HG02870 (cell line): ENCODE data around the gene AQP10.
"Not testable (repeated sequence)": the region's sequence is repeated elsewhere in the genome, so short reads cannot be mapped to it uniquely, and the experiment has no call there.

Experiments
- ATAC-seq: cut with Tn5 transposase; IDR thresholded peaks from one replicate; pipeline ENCODE4 v1.9.1; 2021; ENCODE audit warnings: mild to moderate bottlenecking, moderate library complexity; ENCODE audit not compliant: unreplicated experiment

AQP10 gene

DNA sequence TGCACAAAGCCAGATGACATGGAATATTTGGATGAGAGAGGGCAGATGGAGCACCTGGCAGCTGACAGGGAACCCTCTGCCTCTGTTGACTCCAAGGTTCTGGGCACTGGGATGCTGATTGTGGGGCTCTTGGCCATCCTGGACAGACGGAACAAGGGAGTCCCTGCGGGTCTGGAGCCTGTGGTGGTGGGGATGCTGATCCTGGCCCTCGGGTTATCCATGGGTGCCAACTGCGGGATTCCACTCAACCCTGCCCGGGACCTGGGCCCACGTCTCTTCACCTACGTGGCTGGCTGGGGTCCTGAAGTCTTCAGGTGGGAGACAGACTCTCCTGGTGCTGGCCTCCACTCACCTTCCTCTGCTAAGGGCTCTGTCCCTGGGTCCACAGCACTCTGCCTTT, 2.6 kb downstream of the AQP10 start:
- no peak for ATAC-seq

DNA sequence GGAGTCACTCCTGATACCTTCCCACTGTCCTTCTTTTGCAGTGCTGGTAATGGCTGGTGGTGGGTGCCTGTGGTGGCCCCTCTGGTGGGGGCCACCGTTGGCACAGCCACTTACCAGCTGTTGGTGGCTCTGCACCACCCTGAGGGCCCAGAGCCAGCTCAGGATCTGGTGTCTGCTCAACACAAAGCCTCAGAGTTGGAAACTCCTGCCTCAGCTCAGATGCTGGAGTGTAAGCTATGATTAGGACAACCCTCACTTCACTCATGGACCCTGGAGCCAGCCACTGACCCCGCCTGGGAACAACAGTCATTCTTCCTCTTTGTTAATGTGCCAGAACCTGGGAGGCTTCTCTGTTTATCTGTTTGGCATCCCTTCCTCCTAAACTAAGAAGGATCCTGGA, 3.3 kb downstream of the AQP10 start:
- no peak for ATAC-seq

DNA sequence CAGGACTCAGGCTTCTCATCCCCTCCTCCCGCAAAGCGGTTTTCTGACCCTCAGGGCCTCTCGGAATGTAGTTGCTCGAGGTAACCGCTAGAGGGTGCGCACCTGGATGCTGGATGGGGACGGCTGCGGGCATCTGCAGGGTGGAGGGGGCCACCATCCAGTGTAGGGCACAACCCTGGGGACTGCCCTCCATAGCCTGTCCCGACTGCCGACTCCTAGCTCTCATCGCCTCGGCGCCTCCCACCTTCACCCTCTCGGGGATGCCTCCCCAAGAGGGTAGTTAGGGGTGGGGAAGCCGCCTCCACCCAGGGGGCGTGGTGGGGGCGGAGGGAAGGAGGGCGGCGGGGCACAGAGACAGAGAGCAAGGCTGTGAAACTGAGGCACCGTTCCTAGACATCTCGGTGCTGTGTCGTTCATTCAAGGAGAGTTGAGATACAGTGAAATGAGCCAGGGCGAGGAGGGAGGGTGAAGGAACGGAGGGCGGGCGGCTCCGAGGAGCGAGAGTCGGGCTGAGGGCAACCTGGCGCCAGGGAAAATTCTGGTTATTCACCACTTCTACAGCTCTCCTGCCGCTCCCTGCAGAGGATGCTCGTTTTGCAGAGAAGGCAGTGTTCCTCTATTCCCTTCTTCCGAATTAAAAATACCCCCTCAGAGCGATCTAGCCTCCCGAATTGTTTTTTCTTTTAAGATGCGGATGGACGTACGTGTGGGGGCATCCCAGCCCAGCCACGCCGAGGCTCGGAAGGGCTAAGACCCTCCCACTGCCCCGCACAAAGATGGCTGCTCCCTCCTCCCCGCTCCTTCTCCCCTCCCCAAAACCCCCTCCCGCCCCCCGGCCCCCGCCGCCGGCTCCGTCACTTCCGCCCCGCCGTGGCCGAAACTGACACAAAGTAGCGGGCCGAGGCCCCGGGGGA, 4.0 kb downstream of the AQP10 start, which contains the start of gene ATP8B2:
Gene ATP8B2, plus strand, starts transcription at position 857 of the 914 bp plus-strand sequence. CDS start 2,617 bp downstream, outside the sequence.
- ATAC-seq = no peak

DNA sequence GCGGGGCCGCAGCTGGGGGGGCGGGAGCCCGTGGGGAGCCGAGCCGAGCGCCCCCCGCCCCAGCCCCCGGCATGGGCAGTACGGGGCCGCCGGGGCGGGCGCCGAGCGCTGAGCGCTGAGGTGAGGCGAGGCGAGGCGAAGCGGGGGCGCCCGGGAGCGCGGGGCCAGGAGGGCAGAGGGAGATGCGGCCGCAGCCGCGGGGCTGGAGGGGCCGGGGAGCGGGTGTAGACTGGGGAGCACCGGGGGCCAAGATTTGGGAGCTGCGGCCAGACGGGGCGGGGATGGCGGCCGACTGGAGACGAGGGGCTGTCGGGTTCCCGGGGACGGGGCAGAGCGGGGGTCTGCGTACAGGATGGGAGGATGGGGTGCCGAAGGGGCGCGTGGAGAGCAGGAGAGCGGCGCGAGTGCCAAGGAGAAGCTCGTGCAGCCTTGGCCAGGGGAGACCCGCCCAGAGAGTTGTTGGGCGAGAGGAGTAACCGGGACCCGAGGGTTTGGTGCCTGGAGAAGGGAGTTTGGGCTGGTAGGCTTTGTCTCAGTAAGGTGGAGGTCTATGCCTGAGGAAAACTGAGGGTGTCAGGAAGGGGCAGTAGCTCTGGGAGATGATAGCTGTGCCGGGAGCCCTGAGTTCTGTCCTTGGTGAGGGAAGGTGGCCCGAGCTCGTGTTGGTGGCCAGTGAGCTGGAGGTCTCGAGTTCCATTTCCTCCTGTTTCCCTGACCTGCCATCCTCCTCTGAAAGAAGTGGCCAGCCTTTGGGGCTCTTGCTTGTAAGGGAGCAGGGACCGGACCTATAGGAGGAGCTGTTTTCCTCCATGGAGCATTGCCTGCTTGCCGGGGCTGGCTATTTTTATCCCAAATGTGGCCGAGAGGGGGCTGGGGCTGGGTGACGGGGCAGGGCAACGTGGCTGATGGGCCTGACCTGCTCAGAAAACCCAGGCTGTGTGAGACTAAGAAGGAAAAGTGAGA, 5.0 kb downstream of the AQP10 start:
- no peak for ATAC-seq

DNA sequence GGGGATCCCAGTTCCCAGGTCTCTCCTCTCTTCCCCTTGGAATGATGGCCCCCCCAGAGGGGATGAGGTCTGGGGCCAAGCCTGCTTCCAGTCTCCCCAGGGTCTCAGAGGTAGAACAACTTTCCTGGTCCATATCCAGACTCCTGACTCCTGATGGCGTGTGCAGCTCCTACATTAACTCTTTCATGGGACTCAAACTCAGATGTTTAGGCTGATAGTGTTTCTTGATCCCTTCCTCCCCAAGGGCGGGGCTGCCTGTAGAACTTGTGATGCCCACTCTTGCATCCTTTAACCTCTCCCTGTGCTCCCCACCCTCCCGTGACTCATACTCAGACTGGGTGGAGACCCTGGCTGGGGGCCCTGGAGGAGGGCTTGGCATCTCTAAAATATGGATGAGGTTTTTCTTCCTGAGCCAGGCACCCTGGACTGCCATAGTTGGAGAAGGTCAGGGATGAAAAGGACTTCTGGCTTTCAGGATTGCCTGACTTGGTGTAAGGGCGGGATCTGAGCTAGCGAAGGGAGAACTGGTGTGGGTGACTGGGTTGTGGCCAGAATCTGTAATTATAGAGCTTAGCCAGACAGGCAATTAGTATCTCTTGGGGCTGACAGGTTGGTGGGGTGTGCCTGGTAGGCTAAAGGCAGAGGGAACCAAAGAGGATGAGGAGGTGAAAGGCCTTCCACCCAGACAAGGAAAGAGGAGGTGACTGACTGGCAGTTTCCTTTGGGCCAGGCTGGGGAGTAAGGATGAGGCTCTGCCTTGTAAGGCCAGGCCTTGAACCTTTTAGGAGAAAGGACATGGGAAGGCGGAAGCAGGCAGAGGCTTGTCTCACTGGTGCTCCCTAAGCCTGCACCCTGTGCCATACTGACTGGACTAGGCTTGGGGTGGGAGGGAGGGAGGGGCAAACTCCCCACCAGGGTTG, 5.9 kb downstream of the AQP10 start:
- no peak for ATAC-seq

DNA sequence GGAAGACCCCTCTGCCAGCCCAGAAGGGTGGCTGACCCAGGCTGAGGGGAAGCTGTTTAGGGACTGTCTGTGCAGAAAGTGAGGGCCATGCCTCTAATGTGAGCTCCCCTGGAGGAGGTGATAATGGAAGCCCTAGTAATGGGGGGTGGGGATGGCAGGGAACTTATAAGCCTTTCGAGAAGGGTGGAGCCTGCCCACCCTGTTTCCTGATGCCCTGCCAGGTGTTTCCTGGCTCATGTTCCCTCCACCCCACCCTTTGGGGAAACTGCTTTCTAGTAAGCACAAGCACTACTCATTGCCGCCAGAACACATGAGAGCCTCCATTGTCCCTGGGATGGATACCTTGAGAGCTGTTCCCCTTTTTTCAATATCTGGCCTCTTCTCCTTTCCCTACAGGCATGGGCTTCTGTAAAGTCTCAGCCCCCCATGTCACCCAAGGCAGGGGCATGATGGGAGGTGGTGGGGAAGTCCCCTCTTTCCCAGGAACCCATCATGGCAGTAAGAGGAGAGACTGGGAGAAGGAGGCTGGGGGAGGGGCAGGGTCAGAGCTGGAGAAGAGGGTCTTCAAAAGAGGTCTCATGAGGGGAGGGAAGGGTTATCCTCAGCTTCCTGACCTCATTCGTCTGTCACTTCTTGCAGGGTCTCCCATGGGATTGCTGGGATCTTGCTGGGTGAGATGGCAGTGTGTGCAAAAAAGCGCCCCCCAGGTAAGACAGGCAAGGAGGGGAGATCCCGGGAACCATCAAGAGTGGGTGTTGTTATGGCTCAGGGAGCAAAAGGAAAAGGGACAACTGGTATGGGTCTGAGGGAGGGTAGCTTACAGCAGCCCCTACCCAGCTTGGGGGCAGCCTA, 6.8 kb downstream of the AQP10 start:
- no peak for ATAC-seq

DNA sequence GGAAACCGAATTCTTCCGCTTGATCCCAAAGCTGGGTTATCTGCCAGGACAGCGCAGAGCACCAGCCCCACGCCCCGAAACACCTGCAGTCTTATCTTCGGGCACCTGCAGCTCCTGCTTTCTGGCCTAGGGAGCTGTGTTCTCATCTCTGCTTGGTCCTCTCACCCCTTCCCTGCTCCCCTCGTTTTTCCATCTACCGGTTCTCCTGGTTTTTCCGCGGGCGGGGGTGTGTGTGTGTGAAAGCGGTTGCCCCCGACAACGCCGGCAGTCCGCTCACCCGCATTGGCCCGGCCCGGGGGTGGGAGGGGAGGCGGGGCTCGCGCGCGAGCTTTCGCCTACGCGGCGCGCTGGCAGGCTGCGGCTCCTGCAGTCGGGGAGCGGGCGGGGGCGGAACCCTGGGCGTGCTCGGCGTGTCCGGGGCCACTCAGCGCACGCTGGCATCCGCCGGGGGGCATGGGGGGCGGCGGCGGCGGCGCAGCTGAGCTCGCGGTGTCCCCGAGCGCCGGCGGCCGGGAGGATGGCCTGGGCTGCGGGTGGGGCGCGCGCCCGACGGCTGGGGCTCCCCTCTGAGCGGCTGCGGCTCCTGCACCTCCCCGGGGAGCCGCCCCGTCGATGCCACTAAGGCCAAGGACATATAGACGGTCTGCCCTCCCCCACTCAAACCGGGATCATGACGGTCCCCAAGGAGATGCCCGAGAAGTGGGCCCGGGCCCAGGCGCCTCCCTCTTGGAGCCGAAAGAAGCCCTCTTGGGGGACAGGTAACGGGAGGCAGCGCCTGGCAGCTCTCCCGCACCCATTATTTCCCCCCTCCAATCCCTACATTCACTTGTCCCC, 7.6 kb downstream of the AQP10 start:
- ATAC-seq = no peak

DNA sequence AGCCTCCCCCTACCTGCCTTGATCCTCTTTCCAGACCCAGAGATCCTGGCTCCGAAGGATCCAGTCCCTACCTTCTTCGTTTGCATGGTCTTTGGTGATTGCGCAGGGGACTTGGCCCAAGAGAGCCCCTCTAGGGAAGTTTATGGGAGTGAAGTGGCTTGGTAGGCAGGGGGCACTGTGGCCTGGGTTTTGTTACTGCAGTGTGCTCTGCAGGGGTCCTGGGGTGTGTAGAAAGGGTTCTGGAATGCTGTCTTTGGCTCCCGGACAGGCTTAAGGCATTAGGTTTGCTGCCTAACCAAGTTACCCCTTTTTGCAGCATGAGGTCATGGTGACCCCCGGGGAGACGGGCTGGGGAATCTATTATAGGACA, 8.2 kb downstream of the AQP10 start:
- no peak for ATAC-seq

DNA sequence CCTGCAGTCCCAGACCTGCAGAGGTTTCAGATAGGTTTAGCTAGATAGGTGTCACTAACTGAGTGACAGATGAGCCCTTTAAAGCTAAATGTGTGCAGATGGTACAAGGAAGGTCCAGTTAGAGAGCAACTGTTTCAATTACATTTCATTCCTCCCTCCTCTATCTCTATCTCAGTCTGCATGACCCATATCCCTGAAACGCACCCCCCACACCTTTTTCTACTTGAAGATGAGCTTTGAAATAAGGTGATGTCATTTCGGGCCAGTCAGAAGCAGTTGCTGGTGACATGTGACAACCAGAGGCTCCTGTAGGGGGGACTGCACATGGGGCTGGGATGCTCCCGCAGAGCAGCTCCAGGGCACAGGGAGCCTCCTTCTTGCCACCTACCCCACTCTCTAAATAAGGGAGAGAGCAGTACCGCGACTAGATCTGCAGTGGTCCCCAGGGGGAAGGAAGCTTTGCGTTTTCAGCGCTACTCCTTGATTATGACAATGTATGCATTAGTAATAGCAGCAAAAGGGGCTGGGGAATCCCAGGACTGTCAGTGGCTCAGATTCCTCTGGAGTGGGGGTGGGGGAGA, 8.7 kb downstream of the AQP10 start:
- ATAC-seq = no peak

DNA sequence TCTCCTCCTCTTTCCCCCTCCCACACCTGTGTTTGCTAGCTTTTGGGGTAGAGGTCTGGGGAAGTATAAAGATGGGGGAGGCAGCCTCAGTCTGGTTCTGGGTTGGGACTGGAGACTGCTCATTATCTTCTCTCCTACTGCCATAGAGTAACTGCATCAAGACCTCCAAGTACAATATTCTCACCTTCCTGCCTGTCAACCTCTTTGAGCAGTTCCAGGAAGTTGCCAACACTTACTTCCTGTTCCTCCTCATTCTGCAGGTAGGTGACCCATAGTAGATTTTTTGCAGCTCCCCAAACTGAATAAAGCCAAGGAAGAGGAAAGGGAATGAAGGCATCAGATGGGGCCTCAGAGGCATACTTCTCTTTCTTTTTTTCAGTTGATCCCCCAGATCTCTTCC, 9.8 kb downstream of the AQP10 start:
- ATAC-seq = no peak

DNA sequence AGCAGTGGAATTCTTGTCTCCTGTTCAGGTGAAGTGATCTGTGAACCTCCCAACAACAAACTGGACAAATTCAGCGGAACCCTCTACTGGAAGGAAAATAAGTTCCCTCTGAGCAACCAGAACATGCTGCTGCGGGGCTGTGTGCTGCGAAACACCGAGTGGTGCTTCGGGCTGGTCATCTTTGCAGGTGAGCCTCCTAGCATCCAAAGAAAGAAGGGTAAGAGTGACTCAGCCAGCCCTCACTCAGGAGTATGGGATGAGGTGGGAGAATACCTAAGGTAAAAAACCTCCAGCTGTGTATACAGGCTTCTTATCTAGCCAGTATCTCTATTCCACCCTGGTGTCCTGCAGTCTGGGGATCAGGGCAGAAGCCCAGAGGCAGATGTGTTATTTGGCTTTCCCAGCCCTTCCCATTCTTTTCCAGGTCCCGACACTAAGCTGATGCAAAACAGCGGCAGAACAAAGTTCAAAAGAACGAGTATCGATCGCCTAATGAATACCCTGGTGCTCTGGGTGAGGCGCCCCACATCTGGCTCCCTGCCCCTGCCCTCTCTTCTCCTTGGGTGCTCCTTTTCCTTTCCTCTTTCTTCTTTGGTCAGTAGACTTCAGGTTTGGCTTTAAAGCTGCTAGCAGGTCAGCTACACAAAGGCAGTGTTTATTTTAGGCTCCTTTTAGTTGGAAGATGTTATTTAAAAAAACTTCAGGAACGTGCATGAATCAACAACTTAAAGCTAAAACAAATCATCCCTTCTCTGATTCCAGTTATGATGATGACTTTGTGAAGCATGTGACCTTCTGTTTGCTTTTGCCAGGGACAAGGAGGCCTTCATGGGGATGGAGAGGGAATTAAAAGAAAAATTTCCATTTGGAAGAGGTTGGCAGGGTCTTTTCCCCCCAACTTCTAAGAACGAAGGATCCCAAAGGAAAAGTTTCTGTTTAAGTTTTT, 13.5 kb downstream of the AQP10 start:
- no peak for ATAC-seq

DNA sequence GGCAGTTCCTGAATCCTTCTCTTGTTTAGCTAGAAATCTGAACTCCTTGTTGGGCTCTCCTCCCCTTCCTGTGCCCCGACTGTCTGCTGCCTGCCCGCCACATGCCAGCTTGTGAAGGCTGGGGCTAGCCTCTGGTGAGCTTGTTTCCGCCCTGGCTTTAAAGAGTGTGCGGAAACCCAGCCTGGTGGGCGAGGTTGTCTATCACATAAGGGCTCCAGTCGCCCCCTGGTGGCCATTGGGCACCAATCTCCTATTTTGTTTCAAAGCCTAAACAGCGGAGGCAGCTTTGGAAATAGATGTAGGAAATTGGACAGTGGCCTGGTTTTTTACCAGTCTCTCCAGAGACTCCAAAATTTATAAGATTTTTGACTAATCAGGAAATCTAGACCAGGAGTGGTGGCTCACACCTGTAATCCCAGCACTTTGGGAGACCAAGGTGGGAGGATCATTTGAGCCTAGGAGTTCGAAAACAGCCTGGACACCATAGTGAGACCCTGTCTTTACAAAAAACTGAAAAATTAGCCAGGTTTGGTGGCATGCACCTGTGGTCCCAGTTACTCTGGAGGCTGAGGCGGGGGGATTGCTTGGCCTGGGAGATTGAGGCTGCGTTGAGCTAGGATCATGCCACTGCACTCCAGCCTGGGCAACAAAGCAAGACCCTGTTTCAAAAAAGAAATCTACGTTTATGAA, 14.3 kb downstream of the AQP10 start:
- no peak for ATAC-seq

DNA sequence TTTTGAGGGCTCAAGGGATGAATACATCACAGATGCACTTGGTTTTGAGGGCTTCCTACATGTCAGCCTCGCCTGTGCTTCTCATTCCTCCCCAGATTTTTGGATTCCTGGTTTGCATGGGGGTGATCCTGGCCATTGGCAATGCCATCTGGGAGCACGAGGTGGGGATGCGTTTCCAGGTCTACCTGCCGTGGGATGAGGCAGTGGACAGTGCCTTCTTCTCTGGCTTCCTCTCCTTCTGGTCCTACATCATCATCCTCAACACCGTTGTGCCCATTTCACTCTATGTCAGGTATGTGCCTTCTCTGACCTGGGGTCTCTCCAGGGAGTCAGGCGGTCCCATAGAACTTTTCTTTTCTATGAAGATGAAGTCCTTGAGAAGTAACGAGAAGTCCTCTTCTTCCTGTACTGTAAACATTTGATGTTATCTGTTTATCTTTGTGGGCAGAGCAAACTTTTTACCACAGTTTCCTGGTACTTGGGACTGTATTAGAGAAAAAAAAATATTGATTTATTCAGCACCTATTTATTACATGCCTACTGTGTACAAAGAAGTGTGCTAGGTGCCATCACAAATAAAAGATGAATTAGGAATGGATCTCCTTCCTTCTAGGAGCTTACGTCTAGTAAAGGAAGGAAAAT, 16.5 kb downstream of the AQP10 start:
- ATAC-seq = no peak

DNA sequence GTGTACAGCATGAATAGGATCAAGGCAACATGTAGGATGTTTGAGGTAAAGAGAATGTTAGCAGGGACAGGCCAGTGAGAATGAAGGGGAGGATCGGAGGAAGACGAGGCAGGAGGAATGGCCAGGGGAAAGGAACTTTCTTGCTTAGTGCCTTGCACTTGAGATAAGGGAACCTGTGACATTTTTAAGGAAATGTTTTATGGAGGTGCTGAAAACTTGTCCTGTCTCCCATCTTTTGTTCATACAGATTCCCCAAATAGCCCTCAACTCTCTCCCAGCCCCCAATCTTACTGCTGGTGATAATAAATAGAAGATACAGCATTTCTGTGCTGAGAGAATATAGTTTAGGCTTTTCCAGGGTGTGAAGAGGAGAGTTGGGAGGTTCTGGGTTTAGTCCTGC, 18.0 kb downstream of the AQP10 start:
- ATAC-seq = no peak

DNA sequence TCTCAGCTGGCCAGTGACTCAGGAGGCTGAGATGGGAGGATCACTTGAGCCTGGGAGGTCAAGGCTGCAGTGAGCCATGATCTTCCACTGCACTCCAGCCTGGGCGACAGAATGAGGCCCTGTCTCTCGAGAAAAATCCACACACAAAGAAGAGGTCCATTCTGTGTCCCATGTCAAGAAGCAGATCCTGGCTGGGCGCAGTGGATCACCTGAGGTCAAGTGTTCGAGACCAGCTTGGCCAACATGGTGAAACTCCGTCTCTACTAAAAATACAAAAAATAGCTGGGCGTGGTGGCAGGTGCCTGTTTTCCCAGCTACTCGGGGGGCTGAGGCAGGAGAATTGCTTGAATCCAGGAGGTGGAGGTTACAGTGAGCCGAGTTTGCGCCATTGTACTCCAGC, 20.5 kb downstream of the AQP10 start:
- ATAC-seq = not testable (repeated sequence)

DNA sequence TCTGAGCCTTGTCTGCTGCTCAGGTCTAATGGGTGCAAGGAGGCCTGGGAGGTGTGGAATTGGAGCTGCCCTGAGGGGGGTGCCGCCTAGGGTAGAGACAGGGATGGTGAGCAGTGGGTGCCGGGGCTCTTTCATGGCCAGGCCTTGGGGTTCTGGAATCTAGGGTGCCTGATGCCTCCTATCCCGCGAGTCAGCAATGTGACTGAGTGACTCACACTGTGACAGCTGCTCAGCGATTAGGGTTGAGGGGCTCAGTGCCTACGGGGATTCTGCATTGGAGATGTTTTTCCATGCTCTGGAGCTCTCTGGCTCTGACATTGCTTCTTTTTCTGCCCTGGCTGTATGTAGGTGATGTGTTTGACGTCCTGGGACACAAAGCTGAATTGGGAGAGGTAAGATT, 21.2 kb downstream of the AQP10 start:
- no peak for ATAC-seq
